HG02798 (cell line): ENCODE measurements around the gene CTNND2.
"Not testable (repeated sequence)": the region's sequence is repeated elsewhere in the genome, so short reads cannot be mapped to it uniquely, and the experiment has no call there.

ENCODE experiments used
- ATAC-seq: cut with Tn5 transposase; IDR thresholded peaks from one replicate; pipeline ENCODE4 v1.9.1; 2021; ENCODE audit warnings: mild to moderate bottlenecking; ENCODE audit not compliant: unreplicated experiment, poor library complexity

Gene CTNND2

DNA sequence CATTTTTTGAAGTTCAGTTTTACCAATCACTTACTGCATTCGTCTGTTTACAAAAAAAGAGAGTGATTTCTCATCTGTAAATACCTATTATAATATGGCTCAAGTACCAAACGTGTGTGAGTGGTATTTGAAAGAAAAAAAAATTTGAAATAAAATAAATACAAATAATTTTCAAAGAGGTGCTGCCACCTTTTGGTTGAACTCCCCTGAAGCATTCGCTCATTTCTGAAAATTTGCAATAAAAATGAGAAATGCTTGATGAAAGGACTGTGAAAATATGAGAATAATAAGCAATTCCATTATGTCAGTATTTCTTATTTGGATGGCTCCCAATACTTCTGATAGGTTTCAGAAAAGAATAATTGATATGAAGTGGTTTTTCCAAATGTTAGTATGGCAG lies 409.9 kb downstream of the CTNND2 start:
- ATAC-seq: no peak

DNA sequence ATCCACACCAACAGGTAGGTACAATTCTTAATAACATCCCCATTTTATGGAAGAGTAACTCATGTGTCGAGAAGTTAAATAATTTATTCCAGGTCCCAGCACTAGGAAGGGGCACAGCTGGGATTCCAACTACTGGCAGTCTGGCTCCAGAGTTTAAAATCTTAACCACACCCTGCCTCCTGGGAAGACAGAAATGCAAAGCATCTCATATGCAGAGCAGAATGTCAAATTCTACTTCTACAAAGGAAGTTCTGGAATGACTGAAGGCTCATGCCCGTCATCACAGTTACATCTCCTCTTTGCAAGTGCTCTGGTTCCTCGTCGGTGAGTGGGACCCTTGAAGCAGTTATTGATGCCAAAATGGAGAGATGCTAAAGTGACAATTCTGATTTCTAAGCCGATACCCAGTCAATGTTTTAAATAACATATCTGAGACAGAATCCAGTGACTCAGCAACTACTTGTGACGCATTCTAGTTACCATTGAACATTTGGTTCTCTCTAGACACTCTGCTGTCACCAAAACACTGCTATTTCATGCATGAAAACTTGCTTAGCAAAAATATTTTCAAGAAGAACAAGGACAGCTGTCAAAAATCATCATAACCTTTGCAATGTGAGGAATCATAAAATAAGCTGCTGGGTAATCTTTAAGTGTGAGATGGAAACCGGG lies 412.7 kb downstream of the CTNND2 start:
- ATAC-seq: no peak

DNA sequence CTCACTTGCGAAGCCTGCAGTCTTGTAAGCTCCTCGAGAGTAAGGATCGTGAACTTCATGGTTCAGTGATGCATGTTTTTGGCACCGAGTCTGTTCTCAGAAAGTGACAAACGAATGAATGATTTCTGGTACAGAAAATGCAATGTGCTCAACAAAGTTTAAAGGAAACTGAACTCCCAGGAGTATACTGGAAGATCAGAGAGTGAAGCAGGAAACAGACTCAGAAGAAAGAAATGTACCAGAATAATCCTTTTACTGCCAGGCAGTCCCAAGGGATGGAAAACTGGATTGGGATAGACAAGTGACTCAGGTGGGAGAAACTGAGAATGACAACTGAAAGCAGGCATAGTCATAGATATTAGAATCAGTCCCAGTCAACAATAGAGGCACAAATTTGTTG lies 420.6 kb downstream of the CTNND2 start:
- ATAC-seq: no peak

DNA sequence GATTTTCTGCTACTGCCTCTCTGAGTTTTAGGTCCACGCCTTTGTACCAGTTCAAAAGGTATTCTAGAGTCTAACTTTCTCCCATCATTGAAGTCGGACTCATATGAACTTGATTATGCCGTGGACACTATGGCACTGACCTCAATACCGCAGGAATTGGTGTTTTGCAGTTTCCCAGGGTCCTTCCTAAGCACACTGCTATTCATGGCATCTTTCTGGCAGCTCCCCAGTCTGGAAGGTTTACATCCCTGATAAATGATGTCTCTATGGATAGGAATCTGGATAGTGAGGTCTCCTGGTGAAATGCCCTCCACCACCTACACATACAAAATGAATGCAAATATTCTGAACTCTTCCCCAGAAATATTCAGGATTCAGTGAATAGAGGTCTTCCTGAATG lies 422.2 kb downstream of the CTNND2 start:
- no peak for ATAC-seq

DNA sequence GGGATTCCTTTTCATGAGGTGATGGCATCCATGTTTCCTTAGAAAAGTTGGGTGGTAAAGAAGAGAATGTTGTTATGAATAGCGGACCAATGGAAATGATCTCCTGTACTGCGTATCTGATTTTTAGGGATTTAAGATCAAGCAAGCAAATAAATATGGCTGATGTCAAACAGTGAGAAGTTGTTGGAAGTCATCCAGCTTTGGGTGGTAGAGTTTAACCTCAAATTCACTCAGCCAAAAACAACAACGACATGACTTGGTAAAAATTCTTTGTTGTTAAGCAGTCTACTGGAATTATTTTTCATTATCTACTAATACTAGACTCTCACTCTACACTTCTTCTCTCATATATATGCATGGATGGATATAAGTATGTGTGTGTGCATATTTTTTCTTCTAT lies 426.5 kb downstream of the CTNND2 start:
- ATAC-seq: no peak

DNA sequence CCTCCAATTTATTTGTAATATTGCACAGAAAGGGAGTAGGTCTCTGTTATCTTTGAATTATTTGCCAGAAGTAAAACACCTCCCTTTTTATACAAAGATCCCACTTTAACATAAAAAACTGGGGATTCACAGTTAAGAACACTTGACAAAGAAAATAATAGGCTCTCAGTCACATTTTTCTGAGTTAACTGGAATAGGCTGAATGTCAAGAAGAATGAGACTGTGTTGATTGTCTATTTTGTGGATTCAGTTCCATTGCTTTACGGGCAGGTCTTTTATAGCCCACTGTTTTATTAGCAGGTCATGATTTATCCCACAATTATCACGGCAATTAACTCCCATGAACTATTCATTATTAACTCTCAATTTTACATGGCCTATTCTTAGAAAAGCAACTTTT lies 427.4 kb downstream of the CTNND2 start:
- no peak for ATAC-seq

DNA sequence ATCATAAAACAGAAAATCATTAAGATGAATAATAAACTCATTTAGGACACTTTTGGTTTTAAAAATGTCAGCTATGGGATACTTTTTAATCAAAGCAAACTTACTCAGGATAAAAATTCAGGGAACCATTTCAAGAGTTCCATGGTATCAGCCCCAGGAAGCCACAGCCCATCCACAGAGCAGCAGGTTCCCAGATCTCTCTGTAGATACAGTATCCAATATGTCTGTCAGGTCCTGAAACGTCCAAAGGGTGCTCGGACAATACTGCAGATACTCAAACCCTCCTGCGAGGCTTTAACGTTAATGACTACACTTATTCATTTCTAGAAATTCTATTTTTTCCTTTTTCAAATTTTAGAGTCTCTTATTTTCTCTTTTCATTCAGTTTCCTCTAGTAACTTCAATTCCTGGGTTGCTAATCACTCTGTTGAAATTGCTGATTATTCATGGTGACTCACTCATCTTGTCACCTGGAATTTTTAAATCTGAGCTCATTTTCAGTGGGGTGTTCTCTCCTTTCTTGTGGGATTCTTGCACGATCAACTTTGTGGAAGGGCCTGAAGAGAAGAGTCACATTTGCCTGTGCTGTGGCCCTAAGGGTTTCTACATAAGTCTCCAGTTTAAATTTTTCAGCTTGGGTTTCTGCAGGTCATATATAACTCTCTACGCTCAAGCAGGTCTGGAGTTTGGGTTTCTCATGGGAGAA lies 435.8 kb downstream of the CTNND2 start:
- ATAC-seq: no peak

DNA sequence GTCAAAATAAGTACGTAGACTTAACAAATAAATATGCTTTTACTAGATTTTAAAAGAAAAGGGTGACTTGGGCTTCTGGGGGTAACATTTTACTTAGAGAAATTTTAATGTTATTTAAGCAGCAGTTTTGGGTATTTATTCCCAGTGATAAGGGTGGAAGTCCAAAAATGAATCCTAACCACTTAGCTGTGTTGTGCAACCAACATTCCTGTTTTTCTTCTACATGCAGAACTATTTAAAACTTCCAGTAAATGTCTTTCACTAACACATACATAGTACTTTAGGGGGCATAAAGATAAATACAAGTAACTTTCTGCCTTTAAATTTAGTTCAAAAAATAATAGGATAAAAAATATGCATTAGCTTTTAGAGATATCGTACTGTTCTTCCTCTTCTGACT lies 436.7 kb downstream of the CTNND2 start:
- no peak for ATAC-seq

DNA sequence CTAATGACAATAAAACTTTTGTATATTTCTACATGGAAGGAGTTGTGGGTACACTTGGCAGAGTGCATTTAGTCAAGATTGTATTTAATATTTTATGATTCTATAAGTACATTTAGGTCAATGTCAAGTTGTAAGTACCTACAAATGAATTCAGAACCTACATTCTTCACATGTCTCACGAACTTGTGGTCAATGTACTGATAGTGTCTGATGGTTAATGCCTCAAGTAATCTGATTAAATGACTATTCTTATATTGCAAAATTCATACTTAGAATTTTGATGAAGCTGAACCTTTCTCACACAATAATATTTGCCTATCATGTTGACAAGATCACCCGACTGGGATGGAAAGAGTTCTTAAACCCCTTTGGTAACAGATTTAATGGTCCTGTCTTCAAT lies 444.5 kb downstream of the CTNND2 start:
- no peak for ATAC-seq

DNA sequence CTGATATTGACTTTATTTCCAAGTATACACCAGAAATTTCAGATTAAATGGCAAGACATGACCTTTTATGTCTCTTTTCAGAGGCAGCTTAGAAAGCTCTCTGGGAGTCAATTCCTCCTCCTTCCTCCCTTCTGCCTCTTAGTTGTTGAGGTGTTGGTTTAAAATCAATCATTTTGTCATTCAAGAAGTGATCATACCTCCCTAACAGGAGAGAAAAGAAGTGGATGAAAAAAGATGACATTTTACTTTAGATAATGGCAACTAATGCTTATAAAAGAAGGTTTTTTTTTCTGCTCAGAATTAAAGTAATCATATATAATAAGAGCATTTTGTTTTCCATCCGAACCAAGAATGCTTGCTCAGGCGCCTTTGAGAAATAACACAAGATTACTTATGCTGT lies 448.7 kb downstream of the CTNND2 start:
- ATAC-seq: no peak

DNA sequence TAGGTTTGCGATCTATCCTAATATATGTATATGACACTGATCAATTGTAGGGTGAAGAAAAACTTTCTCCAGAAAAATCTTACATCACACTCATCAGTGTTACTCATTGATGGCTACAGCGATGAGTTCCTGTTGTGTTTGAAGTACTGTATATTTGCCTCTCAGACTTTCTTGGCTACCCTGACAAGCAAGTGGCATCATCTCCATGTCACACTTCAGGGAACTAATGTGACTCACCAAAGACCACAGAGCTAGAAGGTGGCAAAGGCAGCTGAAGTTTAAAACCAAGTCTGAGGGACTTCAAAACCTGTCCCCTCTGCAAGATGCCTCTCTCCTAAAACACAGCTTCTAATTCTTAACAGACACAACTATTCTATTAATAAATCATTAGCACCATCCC lies 451.4 kb downstream of the CTNND2 start:
- ATAC-seq: no peak

DNA sequence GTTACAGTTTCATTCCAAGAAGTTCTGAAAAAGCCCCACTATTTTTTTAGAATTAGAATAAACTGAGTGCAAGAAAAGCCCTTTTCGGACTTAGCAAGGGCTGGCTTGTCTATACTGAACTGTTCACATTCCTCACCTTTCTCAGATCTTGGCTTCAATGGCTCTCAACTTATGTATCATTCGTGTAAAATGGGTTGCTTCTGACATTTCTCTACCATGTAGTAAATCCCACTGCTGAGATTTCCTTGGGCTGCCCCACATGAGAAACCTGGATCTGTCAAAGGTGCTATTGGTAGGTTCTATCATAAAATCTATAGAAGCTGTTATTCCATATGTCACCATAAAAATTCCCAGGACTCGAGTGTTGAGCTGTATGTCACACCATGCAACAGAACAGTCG lies 454.3 kb downstream of the CTNND2 start:
- ATAC-seq: no peak

DNA sequence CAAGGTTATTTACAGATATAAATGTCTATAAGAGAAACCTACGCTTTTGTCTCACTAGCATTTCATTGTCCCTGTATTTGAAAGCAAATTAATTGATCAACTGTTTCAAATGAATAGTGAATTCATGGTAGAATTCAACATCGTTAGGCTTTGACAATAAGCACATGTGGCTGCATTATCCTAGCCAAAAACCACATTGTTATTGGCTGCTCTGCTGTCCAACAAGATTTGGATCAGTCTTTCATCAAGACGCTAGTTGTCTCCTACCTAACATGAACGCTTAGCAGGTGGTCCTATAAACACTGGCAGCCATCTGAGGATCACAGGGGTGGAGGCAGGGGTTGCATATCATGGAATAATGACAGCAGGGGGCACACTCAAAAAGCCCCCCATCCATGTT lies 455.0 kb downstream of the CTNND2 start:
- ATAC-seq: no peak

DNA sequence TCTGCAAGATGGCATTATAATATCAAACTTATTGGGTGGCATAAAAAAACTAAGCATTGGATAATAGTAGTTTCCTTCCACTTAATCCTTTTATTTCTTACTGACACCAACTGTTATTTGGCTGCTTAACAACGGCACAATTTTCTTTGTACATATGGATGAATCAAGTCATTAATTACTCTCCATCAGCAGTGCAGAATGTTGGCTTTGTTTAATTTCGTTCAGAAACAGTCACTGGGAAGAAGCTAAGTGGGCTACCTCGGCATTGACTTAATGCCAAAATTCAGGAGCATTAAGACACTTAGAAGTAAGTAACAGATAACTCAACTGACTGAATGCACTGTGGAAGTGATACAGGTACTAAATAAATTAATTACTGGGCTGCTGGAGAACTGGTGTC lies 460.4 kb downstream of the CTNND2 start:
- no peak for ATAC-seq

DNA sequence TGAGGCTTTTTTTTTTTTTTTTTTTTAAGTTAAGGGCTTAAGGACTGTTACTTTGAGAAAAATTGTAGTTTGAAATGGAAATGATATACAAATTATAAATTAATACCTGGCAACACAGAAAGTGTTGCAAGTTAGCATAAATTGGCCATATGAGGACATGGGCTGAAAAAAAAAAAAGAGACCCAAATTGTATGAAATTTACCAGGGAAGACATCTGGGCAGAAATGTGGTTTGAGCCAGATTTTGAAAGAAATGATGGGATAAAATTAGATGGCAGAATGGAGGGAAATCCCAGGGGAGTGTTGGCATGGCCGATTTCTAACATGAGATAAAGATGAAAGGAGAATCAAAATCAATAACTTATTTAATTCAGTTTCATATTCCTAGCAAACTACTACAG lies 472.1 kb downstream of the CTNND2 start:
- no peak for ATAC-seq

DNA sequence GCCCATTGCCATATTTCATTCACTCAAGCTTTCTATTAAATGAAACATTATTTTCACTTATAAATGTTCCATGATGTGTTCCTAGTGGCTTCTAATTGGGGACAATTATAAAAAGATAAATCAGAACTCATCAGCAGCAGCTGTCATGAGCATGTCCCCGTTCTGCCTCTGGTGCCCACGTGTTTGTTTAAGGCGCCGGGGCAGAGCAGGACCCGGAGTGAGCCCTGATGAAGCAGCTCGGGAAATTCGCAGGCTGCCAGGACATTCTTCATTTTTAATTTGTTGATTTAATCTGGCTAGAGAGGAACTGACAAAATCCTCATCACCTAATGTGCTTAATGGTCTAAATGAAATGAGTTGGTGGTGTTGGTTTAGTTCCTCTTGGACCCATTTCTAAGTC lies 475.0 kb downstream of the CTNND2 start:
- no peak for ATAC-seq

DNA sequence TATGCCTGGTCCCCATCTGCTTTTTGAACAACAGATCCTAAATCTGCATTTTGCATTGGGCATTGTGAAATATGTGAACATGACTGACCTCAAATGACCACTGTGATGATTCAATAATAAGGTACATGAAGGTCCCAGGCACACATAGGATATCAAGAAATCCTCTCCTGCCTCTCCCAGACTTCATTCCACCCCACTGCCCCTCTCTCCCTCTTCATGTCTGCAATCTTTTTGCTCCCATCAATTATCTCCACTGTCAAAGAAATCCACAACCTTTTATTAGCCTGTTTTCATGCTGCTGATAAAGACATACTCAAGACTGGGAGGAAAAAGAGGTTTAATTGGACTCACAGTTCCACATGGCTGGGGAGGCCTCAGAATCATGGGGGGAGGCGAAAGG lies 476.7 kb downstream of the CTNND2 start:
- no peak for ATAC-seq

DNA sequence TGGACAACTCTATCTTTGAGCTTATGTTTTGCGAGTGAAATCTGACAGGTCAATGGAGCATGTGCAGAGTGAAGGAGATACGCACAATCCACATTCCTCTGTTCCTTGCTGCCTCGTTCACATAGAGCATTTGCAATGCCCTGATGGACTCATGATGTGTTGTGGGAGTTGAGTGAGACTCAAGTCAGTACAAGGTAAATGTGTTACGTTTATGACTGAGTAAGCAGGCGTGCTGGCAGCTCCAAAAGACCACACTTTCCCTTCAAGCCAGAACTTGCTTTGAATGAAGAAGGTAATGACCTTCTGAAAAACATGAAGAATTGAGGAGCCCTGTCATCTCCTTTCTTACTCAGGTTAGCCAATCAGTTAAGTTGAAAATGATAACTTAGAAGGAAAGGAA lies 477.8 kb downstream of the CTNND2 start:
- ATAC-seq: no peak

DNA sequence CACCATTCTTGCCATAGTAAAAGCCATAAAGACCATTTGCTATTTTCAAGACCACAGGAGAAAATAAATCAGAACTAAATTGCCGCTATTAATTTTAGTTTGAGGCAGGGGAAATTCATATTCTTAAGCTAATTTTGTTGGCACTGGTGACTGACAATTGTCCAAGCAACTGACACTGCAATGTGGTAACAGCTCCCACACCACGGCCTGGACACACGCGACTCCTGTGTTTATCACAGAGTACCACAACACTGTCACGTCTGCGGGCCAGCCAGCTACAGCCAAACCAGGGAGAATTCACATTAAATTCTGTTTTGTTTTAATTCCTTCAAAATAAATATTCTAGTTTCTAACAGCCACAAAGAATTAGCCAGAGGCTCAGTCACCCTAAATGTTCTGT lies 481.9 kb downstream of the CTNND2 start:
- no peak for ATAC-seq

DNA sequence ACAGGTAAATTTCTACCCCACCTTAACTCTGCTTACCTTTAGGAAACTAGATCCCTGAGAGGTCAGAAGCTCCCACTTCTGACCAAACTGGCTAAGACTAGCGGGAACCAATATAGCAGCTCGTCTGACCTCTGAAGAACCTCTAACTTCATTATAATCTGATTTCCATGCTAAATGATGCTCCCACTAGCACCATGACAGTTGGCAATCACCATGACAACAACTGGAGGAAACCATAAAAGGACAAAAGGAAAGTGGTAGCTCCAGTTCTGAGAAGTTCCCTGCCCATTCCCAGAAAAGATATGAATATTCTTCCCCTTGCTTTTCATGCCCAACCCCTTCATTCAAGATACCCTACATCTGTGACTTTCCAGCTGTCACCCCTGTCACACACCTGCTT lies 483.3 kb downstream of the CTNND2 start:
- no peak for ATAC-seq

DNA sequence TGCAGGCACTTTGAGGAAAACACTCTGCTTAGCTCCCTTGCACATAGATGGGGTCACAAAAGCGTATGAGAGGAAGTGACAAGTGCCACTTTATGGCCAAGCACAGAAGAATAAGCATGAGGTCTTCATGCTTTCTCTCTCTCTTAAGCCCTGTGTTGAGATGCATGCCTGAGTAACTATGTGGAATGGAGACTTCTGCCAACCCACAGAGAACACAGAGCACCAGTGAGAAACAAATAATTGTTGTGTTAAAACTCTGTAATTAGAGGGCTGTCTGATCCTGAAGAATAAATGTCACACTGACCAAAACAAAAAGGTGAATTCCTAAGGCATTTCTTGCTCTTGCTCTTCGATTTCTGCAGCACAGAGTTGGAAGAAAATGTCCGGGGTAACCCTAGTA lies 488.5 kb downstream of the CTNND2 start:
- ATAC-seq: no peak

DNA sequence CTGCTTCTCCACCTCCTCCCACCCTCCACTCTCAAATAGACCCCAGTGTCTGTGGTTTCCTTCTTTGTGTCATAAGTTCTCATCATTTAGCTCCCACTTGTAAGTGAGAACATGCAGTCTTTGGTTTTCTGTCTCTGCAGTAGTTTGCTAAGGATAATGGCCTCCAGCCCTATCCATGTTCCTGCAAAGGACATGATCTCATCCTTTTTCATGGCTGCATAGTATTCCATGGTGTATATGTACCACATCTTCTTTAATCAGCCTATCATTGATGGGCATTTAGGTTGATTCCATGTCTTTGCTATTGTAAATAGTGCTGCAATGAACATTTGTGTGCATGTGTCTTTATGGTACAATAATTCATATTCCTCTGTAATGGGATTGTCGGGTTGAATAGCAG lies 489.5 kb downstream of the CTNND2 start:
- ATAC-seq: not testable (repeated sequence)
